ENCODE results near the gene KRTAP10-2. TPM values are rescaled to one million over a fixed set of nuclear protein-coding genes. Genes with fewer than 3 reads are reported as not detected.
"Not testable (repeated sequence)": the region's sequence is repeated elsewhere in the genome, so short reads cannot be mapped to it uniquely, and the experiment has no call there.

KRTAP10-2 gene
- total RNA-seq, 2 donors from 2014 or later, result not detected

GRCh38 chr21:44569861-44570517, 18.7 kb upstream of the KRTAP10-2 start:
- intact Hi-C loops (cut with DNase I), result no loop called here
- DNase-seq (ENCODE audit: low spot score), result peak; percentile 61

GRCh38 chr21:44568667-44569556, 17.6 kb upstream of the KRTAP10-2 start:
- DNase-seq (ENCODE audit: low spot score), result peak; percentile 60
- intact Hi-C loops (cut with DNase I), result no loop called here

- intact Hi-C loops (cut with DNase I), result no loop called here
These were observed 17.0 kb upstream of the KRTAP10-2 start for GRCh38 chr21:44568261-44568660.

GRCh38 chr21:44567481-44568171, 16.3 kb upstream of the KRTAP10-2 start:
- intact Hi-C loops (cut with DNase I), result no loop called here
- DNase-seq (ENCODE audit: low spot score), result peak; percentile 70

More at GRCh38 chr21:44568261-44568660, 17.0 kb upstream of the KRTAP10-2 start:
- DNase-seq (ENCODE audit: low spot score), result peak; percentile 34

DNA sequence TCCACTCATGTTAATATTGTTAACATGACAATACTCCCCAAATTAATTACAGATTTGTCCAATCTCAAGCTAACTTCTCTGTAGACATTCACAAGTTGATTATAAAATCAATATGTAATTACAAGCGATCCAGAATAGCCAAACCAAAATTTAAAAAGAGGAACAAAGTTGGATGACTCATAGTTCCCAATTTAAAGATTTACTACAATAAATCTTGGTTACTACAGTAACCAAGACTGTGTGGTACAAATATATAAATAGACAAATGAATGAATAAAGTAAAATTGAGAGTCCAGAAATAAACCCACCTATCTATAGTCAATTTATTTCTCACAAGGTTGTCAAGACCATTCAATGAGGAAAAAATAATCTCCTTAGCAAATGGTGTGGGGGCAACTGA, 15.1 kb upstream of the KRTAP10-2 start:
- DNase-seq (ENCODE audit: low spot score), result no peak
- intact Hi-C loops (cut with DNase I), result no loop called here

GRCh38 chr21:44564886-44565598, 13.7 kb upstream of the KRTAP10-2 start:
- intact Hi-C loops (cut with DNase I), result no loop called here
- no peak for DNase-seq (ENCODE audit: low spot score)

- intact Hi-C loops (cut with DNase I), result no loop called here
- no peak for DNase-seq (ENCODE audit: low spot score)
These were observed 12.8 kb upstream of the KRTAP10-2 start for GRCh38 chr21:44564099-44564498.

DNA sequence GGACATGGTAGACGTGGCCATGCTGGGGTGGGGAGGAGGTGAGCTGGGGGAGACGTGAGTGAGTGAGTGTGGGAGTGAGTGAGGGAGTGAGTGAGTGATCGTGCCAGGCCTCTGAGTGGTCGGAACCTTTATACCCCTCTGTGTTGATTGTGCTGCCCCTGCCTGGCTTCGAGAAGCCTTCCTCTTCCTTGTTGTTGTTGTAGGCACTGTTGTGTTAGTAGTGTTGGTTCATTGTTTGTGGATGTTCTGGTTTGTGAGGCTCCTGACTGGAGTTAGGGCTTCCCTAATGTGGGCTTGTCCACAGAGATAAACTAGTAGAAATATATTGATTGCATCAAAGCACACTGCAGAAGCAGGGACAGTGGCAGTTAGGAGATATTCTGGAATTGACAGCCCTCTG, 7.4 kb upstream of the KRTAP10-2 start, which contains the start of gene KRTAP10-3:
TSS of gene KRTAP10-3 (minus strand) at position 101 of the 400 bp plus-strand sequence. CDS start at position 21, 80 bp downstream.
- intact Hi-C loops (cut with DNase I), result no loop called here
- peak; percentile 49 for DNase-seq (ENCODE audit: low spot score)

GRCh38 chr21:44558329-44558675, 7.0 kb upstream of the KRTAP10-2 start:
- DNase-seq (ENCODE audit: low spot score); intact Hi-C loops (cut with DNase I): not testable (repeated sequence)

DNA sequence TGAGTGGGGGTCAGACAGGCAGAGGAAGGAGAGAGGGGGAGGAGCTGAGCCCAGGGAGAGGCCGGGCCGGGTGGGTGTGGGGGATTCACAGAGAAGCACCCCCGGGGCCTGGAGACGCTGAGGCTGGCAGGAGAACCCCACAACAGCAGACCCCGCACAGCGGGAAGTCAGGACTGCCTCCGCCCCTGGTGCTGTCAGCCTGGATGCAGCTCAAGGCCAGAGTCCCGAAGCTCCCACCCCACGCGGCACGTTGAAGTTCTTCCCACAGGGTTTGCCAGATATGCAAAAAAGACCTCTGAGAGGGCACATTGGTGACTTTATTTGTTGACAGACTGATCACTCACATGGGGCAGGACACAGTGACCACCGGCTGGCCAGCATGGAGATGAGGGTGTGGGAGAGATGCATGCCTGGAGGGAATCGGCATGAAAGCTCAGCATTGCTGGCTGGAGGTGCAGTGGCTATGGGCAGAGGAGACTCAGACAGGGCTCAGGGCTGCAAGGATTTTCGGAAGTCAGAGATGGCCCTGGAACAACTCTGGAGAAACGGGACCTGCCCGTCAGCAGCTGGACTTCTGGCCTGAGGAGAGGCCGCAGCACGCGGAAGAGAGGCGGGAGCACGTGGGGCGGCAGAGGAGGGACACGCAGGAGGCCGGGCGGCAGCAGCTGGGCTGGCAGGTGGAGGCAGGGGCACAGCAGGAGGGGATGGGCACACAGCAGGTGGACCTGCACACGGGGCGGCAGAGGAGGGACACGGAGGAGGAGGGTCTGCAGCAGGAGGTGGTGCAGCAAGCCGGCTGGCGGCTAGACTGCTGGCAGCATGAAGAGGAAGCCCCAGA, 6.4 kb upstream of the KRTAP10-2 start:
- peak; percentile 74 for DNase-seq (ENCODE audit: low spot score)
- intact Hi-C loops (cut with DNase I), result no loop called here

DNA sequence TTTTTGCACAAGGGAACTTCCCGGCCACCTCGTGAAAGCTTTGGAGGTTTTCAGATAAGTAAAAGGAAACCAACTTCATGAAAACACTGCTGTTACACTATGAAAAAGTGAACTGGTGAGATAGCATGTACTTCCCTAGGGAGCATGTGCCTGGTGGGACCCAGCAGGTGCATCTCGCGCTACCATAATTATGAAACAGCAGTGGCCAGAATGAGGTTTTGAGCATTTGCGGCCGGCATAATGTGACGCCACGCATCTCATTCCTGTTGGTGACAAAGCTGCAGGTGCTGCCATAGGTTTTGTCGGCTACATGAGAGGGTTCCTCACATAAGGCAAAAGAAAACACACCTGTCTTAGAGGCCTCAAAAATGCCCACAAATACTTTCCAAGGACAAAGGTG, 5.6 kb upstream of the KRTAP10-2 start:
- peak; percentile 48 for DNase-seq (ENCODE audit: low spot score)
- intact Hi-C loops (cut with DNase I), result no loop called here

DNA sequence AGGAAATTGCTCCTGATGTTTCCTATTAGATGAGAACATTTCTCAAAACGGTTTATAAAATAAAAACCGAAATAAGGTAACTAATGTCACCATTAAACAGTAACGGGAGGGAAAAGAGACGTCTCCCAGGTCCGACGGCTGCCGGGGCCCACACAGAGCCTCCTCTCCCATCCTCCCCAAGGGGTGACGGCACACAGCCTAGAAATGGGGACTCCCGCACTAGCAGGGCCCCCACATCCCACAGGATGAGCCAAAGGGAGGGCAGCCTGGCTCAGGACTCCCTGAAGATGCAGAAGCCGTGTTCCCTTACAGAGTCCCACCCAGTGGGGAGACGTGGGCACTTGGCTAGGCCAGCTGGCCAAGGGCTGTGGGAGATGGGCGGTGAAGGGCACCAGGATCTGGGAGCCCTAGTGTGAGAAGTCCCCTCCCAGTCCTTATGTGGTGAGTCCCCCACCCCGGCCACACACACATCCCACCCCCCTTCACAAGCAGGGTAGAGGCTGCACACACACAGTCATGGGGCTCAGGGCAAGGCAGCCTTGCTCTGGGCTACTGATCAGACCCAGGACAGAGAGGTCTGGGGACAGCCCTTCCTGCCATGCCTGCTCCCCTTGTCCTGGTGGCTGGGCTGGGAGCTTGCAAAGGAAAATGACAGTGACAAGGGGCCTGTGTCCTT, 4.0 kb upstream of the KRTAP10-2 start:
- intact Hi-C loops (cut with DNase I), result no loop called here
- peak; percentile 59 for DNase-seq (ENCODE audit: low spot score)

DNA sequence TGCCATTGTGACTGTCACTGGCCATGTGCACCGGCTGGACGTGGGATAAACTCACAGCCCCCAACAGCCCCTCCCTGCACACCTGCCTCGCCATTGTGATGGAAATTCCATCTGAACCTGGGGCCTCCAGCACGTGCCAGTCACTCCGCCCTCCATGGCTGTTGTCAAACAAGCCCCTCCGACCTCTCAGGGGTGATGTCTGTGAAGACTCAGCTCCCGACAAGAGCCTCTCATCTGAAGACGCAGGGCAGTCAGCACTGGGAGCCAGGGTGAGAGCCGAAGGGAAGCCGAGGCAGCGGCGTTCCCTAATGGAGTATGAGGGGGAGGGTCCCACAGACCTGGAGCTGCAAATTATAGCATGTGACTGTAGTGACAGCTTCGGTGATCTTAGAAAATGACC, 1.4 kb upstream of the KRTAP10-2 start:
- peak; percentile 58 for DNase-seq (ENCODE audit: low spot score)
- intact Hi-C loops (cut with DNase I), result no loop called here

DNA sequence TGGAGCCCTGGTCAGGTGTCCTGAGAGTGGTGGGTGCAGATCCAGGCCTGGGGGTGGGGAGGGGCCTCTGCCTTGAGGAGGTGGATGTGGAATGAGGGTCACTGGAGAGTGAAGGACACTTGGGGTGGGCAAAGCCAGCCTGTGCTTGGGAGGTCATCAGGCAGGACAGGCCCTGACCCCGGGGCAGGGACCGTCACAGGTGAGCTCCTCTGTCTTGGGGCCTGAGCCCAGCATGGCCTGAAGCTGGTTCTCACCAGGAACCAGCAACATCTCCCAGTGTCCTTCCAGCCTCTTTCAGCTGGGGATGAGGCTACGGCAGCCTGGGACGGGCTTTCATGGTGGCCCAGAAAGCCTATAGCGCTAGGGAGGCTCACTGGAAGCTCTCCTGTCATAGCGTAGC, 831 bp upstream of the KRTAP10-2 start:
- intact Hi-C loops (cut with DNase I), result no loop called here
- DNase-seq (ENCODE audit: low spot score), result peak; percentile 61

DNA sequence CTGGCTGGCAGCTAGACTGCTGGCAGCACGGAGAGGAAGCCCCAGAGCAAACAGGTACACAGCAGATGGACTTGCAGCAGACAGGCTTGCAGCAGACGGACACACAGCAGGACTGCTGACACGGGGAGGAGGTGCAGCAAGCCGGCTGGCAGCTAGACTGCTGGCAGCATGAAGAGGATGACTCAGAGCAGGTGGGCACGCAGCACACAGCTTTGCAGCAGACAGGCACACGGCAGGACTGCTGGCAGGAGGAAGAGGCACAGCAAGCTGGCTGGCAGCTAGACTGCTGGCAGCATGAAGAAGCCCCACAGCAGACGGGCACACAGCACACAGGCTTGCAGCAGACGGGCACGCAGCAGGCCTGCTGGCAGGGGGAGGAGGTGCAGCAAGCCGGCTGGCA, 498 bp downstream of the KRTAP10-2 start:
- intact Hi-C loops (cut with DNase I), result no loop called here
- no peak for DNase-seq (ENCODE audit: low spot score)

- intact Hi-C loops (cut with DNase I), result not testable (repeated sequence)
- DNase-seq (ENCODE audit: low spot score), result peak; percentile 75
These were observed 1.0 kb downstream of the KRTAP10-2 start for GRCh38 chr21:44550285-44550684.

- no peak for DNase-seq (ENCODE audit: low spot score)
- intact Hi-C loops (cut with DNase I), result no loop called here
These were observed 1.6 kb downstream of the KRTAP10-2 start for GRCh38 chr21:44549525-44550211.

Measured in posterior vena cava (tissue), 2 donors.